GM13977 (cell line): ENCODE measurements around the gene DENND4B.
A peak's percentile ranks its signal among the peaks of the same experiment; 100 is the strongest.

Source experiments
- DNase-seq: peaks from one replicate; pipeline ENCODE4 v3.0.0; 2012; ENCODE audit warnings: low spot score
- in situ Hi-C: fragments of 300-500 bp; cut with MboI; formaldehyde crosslinking; loops from one replicate; pipeline ENCODE4 v1.12.0; 2022; ENCODE audit warnings: low sequenced_read_pairs, low pct_unique_long_range_greater_than_20kb, mixed read lengths, inconsistent platforms; ENCODE audit not compliant: unreplicated experiment
- TF ChIP-seq, protein P1 (sequence below): IDR thresholded peaks from 2 replicates; pipeline ENCODE4 v1.5.1; 2012; ENCODE audit warnings: mild to moderate bottlenecking, control low read depth; ENCODE audit not compliant: insufficient read depth; ENCODE audit errors: extremely low read depth, missing control alignments

The DENND4B gene

GRCh38 chr1:153968972-153969371 lies 22.5 kb upstream of the DENND4B start:
- in situ Hi-C loops = no loop called here
- TF ChIP-seq, protein P1, sequence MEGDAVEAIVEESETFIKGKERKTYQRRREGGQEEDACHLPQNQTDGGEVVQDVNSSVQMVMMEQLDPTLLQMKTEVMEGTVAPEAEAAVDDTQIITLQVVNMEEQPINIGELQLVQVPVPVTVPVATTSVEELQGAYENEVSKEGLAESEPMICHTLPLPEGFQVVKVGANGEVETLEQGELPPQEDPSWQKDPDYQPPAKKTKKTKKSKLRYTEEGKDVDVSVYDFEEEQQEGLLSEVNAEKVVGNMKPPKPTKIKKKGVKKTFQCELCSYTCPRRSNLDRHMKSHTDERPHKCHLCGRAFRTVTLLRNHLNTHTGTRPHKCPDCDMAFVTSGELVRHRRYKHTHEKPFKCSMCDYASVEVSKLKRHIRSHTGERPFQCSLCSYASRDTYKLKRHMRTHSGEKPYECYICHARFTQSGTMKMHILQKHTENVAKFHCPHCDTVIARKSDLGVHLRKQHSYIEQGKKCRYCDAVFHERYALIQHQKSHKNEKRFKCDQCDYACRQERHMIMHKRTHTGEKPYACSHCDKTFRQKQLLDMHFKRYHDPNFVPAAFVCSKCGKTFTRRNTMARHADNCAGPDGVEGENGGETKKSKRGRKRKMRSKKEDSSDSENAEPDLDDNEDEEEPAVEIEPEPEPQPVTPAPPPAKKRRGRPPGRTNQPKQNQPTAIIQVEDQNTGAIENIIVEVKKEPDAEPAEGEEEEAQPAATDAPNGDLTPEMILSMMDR = no peak
- DNase-seq = no peak

- no peak for DNase-seq
These were observed 21.9 kb upstream of the DENND4B start for GRCh38 chr1:153968408-153968807.

GRCh38 chr1:153968000-153968363 lies 21.5 kb upstream of the DENND4B start:
- DNase-seq = no peak
- TF ChIP-seq, protein P1 = no peak
- in situ Hi-C loops = no loop called here

More at GRCh38 chr1:153968408-153968807, 21.9 kb upstream of the DENND4B start:
- TF ChIP-seq, protein P1 = no peak
- in situ Hi-C loops = no loop called here

DNA sequence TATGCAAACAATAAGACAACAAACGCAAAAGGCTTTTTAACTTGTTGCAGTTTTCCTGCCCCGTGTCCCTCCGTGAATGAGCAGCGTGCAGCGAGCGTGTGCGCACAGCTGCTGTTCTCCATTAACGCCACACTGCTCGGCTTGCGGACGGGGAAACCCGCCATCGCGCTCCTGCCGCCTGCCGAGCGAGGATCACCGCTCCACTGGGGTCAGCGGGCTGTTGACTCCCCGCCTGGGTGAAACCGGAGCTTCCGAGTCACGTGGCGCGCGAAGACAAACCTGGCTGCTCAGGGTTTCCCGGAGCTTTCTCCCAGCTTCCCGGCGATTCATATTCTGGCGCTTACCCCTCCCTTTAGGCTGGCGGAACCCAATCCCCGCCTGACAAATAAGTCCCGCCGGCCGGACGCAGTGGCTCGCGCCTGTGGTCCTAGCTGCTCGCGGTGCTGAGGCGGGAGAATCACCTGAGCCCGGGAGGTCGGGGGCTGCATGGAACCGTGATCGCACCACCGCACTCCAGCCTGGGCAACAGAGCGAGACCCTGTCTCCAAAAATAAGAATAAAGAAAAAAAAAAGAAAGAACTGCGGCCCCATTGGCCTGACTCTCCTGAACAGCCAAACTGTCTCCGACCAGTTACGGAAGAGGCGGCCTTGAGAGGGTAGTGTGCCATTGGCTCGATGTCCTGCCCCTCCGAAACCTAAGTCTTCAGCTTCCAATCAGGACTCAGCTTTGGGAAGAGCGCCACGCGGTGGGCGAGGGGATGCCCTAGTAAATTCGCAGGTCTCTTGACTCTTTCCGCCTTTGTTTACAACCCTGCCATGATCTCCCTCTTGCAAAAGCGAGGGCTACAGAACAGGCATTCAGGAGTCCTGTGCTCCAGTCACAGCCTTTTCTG lies 20.8 kb upstream of the DENND4B start, which contains the start of gene CREB3L4:
Gene CREB3L4 (plus strand): TSS at position 796 of the 893 bp plus-strand sequence. CDS start 624 bp downstream, outside the sequence.
- in situ Hi-C loops = no loop called here
- TF ChIP-seq, protein P1 = peak; percentile 53
- DNase-seq = peak; percentile 91

GRCh38 chr1:153963850-153964331 lies 17.4 kb upstream of the DENND4B start:
- DNase-seq = no peak
- TF ChIP-seq, protein P1 = no peak
- in situ Hi-C loops = no loop called here

- in situ Hi-C loops = no loop called here
- DNase-seq = peak; percentile 90
- TF ChIP-seq, protein P1 = no peak
These were observed 16.7 kb upstream of the DENND4B start, which contains the start of gene SLC39A1 for GRCh38 chr1:153963030-153963849. TSS of gene SLC39A1 (minus strand) at chr1:153963537. CDS start at chr1:153962715, 822 bp downstream.
